ENCODE data around the gene ACOT12. TPM values are rescaled to one million over a fixed set of nuclear protein-coding genes. Genes with fewer than 3 reads are reported as not detected.

Gene ACOT12
- total RNA-seq (not detected in 2 replicates), polyA plus RNA-seq (0.06 TPM in 1 of 2 replicates, not detected in the other), polyA minus RNA-seq (0.69 TPM in 1 of 2 replicates, not detected in the other)
- total RNA-seq (2013), result 0.21 TPM

- TF ChIP-seq EZH2 (IDR thresholded peaks at IDR 0.05; ENCODE audit: borderline replicate concordance, insufficient read depth, low read depth, low read length, poor library complexity, severe bottlenecking) (no peak), CTCF (IDR thresholded peaks at IDR 0.05) (no peak)
- ATAC-seq (ENCODE audit: low read depth), result no peak
- peaks cover 0 to 47% (median 24%) of the 10 kb centered on the region in 4 experiments for H3K27me3 ChIP-seq (replicated peaks in 1 of 4; ENCODE audit: control extremely low read depth in 1 of 4, control insufficient read depth in 3 of 4, insufficient read depth in 4 of 4, low read length in 3 of 4)
- peaks cover 6 to 9% of the 10 kb centered on the region in 2 donors for H3K4me1 ChIP-seq (ENCODE audit: control insufficient read depth in 2 of 2, insufficient read depth in 2 of 2, low read length in 2 of 2)
- H3K4me1 Mint-ChIP-seq, result no peaks in the 10 kb centered on the region
- H3K9me3 Mint-ChIP-seq (ENCODE audit: insufficient read depth), result peaks cover 2% of the 10 kb centered on the region
- ChIA-PET CTCF (no interaction called here), POLR2A (no interaction called here)
- no peak within 1 kb of the TSS for H3K4me3 Mint-ChIP-seq
- peaks cover 2 to 15% (median 3%) of the 10 kb centered on the region in 3 donors for H3K9me3 ChIP-seq (ENCODE audit: control extremely low read depth in 1 of 3, control insufficient read depth in 2 of 3, insufficient read depth in 1 of 3, low read length in 2 of 3)
- H3K27ac Mint-ChIP-seq, result no peak within 1 kb of the TSS
- DNase-seq, result no peak
- H3K36me3 ChIP-seq (replicated peaks in 1 of 2; ENCODE audit: control extremely low read depth in 1 of 2, control insufficient read depth in 1 of 2, extremely low read depth in 1 of 2, insufficient read depth in 2 of 2, low read length in 1 of 2), result no peaks in the 10 kb centered on the region
- H3K27me3 Mint-ChIP-seq, result peaks cover 56% of the 10 kb centered on the region
- no peak within 1 kb of the TSS for H3K4me3 ChIP-seq (ENCODE audit: control extremely low read depth in 1 of 5, extremely low read depth in 1 of 5, insufficient read depth in 1 of 5, low read depth in 2 of 5, low read length in 4 of 5)
- no peak within 1 kb of the TSS for H3K27ac ChIP-seq (ENCODE audit: low read length in 2 of 2)
- H3K4me2 ChIP-seq (replicated peaks; ENCODE audit: low read depth, low read length, poor library complexity, severe bottlenecking), result peak within 1 kb of the TSS; percentile 54
- no peak within 1 kb of the TSS for H3K9ac ChIP-seq (ENCODE audit: low read length)
- intact Hi-C loops (cut with micrococcal nuclease), result no loop called here
- H4K20me1 ChIP-seq (ENCODE audit: control insufficient read depth, insufficient read depth, low read length, poor library complexity, severe bottlenecking), result no peaks in the 10 kb centered on the region
- no peak within 1 kb of the TSS for H2AFZ ChIP-seq (ENCODE audit: insufficient read depth, low read depth, low read length, poor library complexity, severe bottlenecking)
- no peaks in the 10 kb centered on the region for H3K79me2 ChIP-seq (ENCODE audit: control insufficient read depth, insufficient read depth, low read length)
- WGBS (ENCODE audit: insufficient coverage), result 7% methylated on average over 73 of the region's 77 CpGs
These were observed at the start of gene ACOT12 for GRCh38 chr5:81393783-81394718. Gene ACOT12, minus strand, starts transcription at chr5:81394134. Its CDS starts 20 bp downstream, at chr5:81394114.

DNA sequence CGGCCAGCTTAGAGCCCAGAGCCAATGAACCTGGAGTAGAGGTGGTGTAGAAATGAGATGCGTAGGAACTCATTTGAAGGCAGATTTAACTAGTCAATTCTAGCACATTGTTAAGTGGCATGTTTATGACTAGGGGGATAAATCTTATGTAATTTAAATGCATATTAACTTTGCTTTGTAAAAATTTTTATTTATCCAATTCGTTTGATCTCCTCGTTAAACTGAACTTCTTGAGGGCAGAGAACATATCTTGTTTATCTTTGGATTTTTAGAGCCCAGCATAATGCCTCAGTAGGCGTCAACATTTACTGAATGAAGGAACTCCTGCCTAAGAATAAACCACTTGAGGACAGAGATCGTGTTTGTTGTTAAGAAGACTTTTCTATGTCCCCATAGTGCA is 41.1 kb upstream of the ACOT12 start:
- ATAC-seq (ENCODE audit: low read depth) (no peak), DNase-seq (no peak)
- no peak overlapping the region for H3K4me3 Mint-ChIP-seq
- WGBS (ENCODE audit: insufficient coverage), result 90% methylated on average over 2 of the region's 6 CpGs
- no peaks in the 10 kb centered on the region for H3K9me3 Mint-ChIP-seq (ENCODE audit: insufficient read depth)
- Histone ChIP-seq H3K4me3 (ENCODE audit: control extremely low read depth in 1 of 5, extremely low read depth in 1 of 5, insufficient read depth in 1 of 5, low read depth in 2 of 5, low read length in 4 of 5) (no peak overlapping the region), H3K79me2 (ENCODE audit: control insufficient read depth, insufficient read depth, low read length) (no peaks in the 10 kb centered on the region), H3K27me3 (replicated peaks in 1 of 4; ENCODE audit: control extremely low read depth in 1 of 4, control insufficient read depth in 3 of 4, insufficient read depth in 4 of 4, low read length in 3 of 4) (no peaks in the 10 kb centered on the region), H3K27ac (ENCODE audit: low read length in 2 of 2) (no peak overlapping the region), H3K9ac (ENCODE audit: low read length) (no peak overlapping the region), H3K36me3 (replicated peaks in 1 of 2; ENCODE audit: control extremely low read depth in 1 of 2, control insufficient read depth in 1 of 2, extremely low read depth in 1 of 2, insufficient read depth in 2 of 2, low read length in 1 of 2) (peaks cover 0 to 12% of the 10 kb centered on the region in 2 experiments), H4K20me1 (ENCODE audit: control insufficient read depth, insufficient read depth, low read length, poor library complexity, severe bottlenecking) (no peaks in the 10 kb centered on the region), H3K9me3 (ENCODE audit: control extremely low read depth in 1 of 3, control insufficient read depth in 2 of 3, insufficient read depth in 1 of 3, low read length in 2 of 3) (no peaks in the 10 kb centered on the region), H3K4me2 (replicated peaks; ENCODE audit: low read depth, low read length, poor library complexity, severe bottlenecking) (no peak overlapping the region), H3K4me1 (ENCODE audit: control insufficient read depth in 2 of 2, insufficient read depth in 2 of 2, low read length in 2 of 2) (no peaks in the 10 kb centered on the region), H2AFZ (ENCODE audit: insufficient read depth, low read depth, low read length, poor library complexity, severe bottlenecking) (no peak overlapping the region)
- no peak for TF ChIP-seq EZH2 (IDR thresholded peaks at IDR 0.05; ENCODE audit: borderline replicate concordance, insufficient read depth, low read depth, low read length, poor library complexity, severe bottlenecking)
- TF ChIP-seq CTCF (IDR thresholded peaks at IDR 0.05), result no peak
- ChIA-PET CTCF (no interaction called here), POLR2A (no interaction called here)
- H3K4me1 Mint-ChIP-seq, result no peaks in the 10 kb centered on the region
- intact Hi-C loops (cut with micrococcal nuclease), result no loop called here
- no peak overlapping the region for H3K27ac Mint-ChIP-seq
- H3K27me3 Mint-ChIP-seq, result no peaks in the 10 kb centered on the region
